ENCODE measurements around the gene LENG9. TPM values are rescaled to one million over a fixed set of nuclear protein-coding genes. Genes with fewer than 3 reads are reported as not detected.

LENG9 gene
- polyA plus RNA-seq, 2 of the 4 experiments (the other 2 are of a cell fraction), result 1.9 to 4.1 TPM

- no peak for ATAC-seq
- WGBS (ENCODE audit: missing lambda C conversion rate), result 90% methylated on average over 7 of the region's 7 CpGs
- no peak for FAIRE-seq
These were observed 18.8 kb downstream of the LENG9 start for GRCh38 chr19:54444737-54445136.

GRCh38 chr19:54440641-54441040 lies 22.9 kb downstream of the LENG9 start:
- FAIRE-seq (no peak), ATAC-seq (no peak), DNase-seq (ENCODE audit: low read depth in 1 of 2, low spot score in 1 of 2) (no peak)
- Histone ChIP-seq H3K4me3 (no peak overlapping the region), H3K4me2 (no peak overlapping the region), H3K9me3 (no peaks in the 10 kb centered on the region), H3K4me1 (no peaks in the 10 kb centered on the region), H3K27ac (no peak overlapping the region)
- 90% methylated on average over 5 of the region's 5 CpGs for WGBS (ENCODE audit: missing lambda C conversion rate)
- ChIA-PET CTCF (interaction anchor here (1.0 to 5.1 kb wide), 6 partner anchors 11 to 49 kb away, joined by 3 to 39 read pairs (median 8); no protein-coding TSS in a partner anchor), POLR2A (interaction anchor here (0.8 to 2.9 kb wide), 2 partner anchors 8 to 23 kb away, joined by 3 to 18 read pairs; partner anchors contain the start of genes LENG8 and LENG9)
- TF ChIP-seq RCOR1 (IDR thresholded peaks at IDR 0.05; ENCODE audit: low read depth, low read length) (no peak), MAZ (IDR thresholded peaks at IDR 0.05; ENCODE audit: borderline replicate concordance, low read depth, low read length) (no peak), ATOH8 (CRISPR knock-in tag; IDR thresholded peaks at IDR 0.05; ENCODE audit: low read depth) (no peak), FOSL2 (IDR thresholded peaks at IDR 0.05) (no peak), FOSL2 (CRISPR knock-in tag; IDR thresholded peaks at IDR 0.05) (no peak), KDM1A (IDR thresholded peaks at IDR 0.05; ENCODE audit: low read depth) (no peak), SREBF2 (IDR thresholded peaks at IDR 0.05) (no peak), MAFK (IDR thresholded peaks at IDR 0.05; ENCODE audit: partially characterized antibody) (no peak), CEBPB (IDR thresholded peaks at IDR 0.05) (no peak), CTCF (IDR thresholded peaks at IDR 0.05) (no peak), POLR2A (IDR thresholded peaks at IDR 0.05; ENCODE audit: low read length) (no peak), E2F6 (IDR thresholded peaks at IDR 0.05; ENCODE audit: borderline replicate concordance, low read depth) (no peak), ZFP36 (IDR thresholded peaks at IDR 0.05; ENCODE audit: borderline replicate concordance, partially characterized antibody) (no peak)

More at GRCh38 chr19:54444737-54445136, 18.8 kb downstream of the LENG9 start:
- Histone ChIP-seq H3K4me1 (peaks cover 11% of the 10 kb centered on the region), H3K9me3 (no peaks in the 10 kb centered on the region), H3K27ac (no peak overlapping the region), H3K4me2 (no peak overlapping the region), H3K4me3 (no peak overlapping the region)
- CTCF ChIA-PET, result interaction anchor here (0.6 to 2.5 kb wide), 2 partner anchors 8 to 11 kb away, joined by 3 to 8 read pairs; no protein-coding TSS in a partner anchor
- DNase-seq (ENCODE audit: low read depth in 1 of 2, low spot score in 1 of 2), result no peak
- POLR2A ChIA-PET, result no interaction called here
- TF ChIP-seq JUNB (IDR thresholded peaks at IDR 0.05) (no peak), RFX5 (IDR thresholded peaks at IDR 0.05) (no peak), KDM5A (IDR thresholded peaks at IDR 0.05) (no peak), NR3C1 (IDR thresholded peaks at IDR 0.05) (no peak), ZNF302 (CRISPR knock-in tag; IDR thresholded peaks at IDR 0.05) (no peak), MAX (IDR thresholded peaks at IDR 0.05) (no peak), NFE2L2 (conservative IDR thresholded peaks at IDR 0.05; ENCODE audit: low read length) (no peak), CHD2 (IDR thresholded peaks at IDR 0.05; ENCODE audit: low read length, partially characterized antibody) (no peak), PBX3 (IDR thresholded peaks at IDR 0.05) (no peak), EHF (CRISPR knock-in tag; IDR thresholded peaks at IDR 0.05) (no peak), HEYL (CRISPR knock-in tag; IDR thresholded peaks at IDR 0.05) (no peak), EP300 (IDR thresholded peaks at IDR 0.05) (no peak), POLR2AphosphoS2 (conservative IDR thresholded peaks at IDR 0.05; ENCODE audit: low read length) (no peak), ZFP36 (IDR thresholded peaks at IDR 0.05; ENCODE audit: borderline replicate concordance, partially characterized antibody) (no peak), CEBPB (IDR thresholded peaks at IDR 0.05) (no peak), REST (IDR thresholded peaks at IDR 0.05) (no peak), TFCP2L1 (CRISPR knock-in tag; IDR thresholded peaks at IDR 0.05) (no peak), NPAS2 (CRISPR knock-in tag; IDR thresholded peaks at IDR 0.05; ENCODE audit: borderline replicate concordance) (no peak), MAZ (IDR thresholded peaks at IDR 0.05; ENCODE audit: borderline replicate concordance, low read depth, low read length) (no peak)
